HUES64 (cell line): ENCODE data around the gene NOC2L.

Experiments
- H3K27ac ChIP-seq: 2 replicates; pipeline ENCODE4 v1.7.0; 2013; ENCODE audit warnings: low read depth, low read length, inconsistent platforms
- H3K27me3 ChIP-seq: 2 replicates; pipeline ENCODE4 v1.6.1; 2013; ENCODE audit warnings: mild to moderate bottlenecking, low read length; ENCODE audit not compliant: insufficient read depth
- H3K36me3 ChIP-seq: 2 replicates; pipeline ENCODE4 v1.6.1; 2013; ENCODE audit warnings: mild to moderate bottlenecking, low read length; ENCODE audit not compliant: insufficient read depth
- H3K4me1 ChIP-seq: 2 replicates; pipeline ENCODE4 v1.6.1; 2013; ENCODE audit warnings: mild to moderate bottlenecking, low read length, moderate library complexity; ENCODE audit not compliant: insufficient read depth
- H3K4me3 ChIP-seq: 2 replicates; pipeline ENCODE4 v1.5.1; 2013; ENCODE audit warnings: mild to moderate bottlenecking, low read length, moderate library complexity
- H3K9ac ChIP-seq: 2 replicates; pipeline ENCODE4 v1.6.1; 2013; ENCODE audit warnings: mild to moderate bottlenecking, low read depth, low read length
- H3K9me3 ChIP-seq: 2 replicates; pipeline ENCODE4 v1.6.1; 2013; ENCODE audit warnings: low read depth, low read length; ENCODE audit not compliant: insufficient read depth
- WGBS: fragments of 150-250, 120-280 bp; methylation state at CpG from one replicate; pipeline ENCODE4 v1.1.7; 2013; ENCODE audit warnings: missing lambda C conversion rate; 5-methylcytosine and 5-hydroxymethylcytosine counted together

The NOC2L gene

GRCh38 chr1:963746-964525, 4.9 kb upstream of the NOC2L start:
- WGBS, result 95% methylated on average over 47 of the region's 47 CpGs
- H3K4me1 ChIP-seq, result no peaks in the 10 kb centered on the region
- peaks cover 57% of the 10 kb centered on the region for H3K27me3 ChIP-seq
- no peak overlapping the region for H3K9ac ChIP-seq
- no peaks in the 10 kb centered on the region for H3K9me3 ChIP-seq
- H3K27ac ChIP-seq, result no peak overlapping the region
- H3K36me3 ChIP-seq, result peaks cover 17% of the 10 kb centered on the region
- H3K4me3 ChIP-seq, result no peak overlapping the region

- peaks cover 17% of the 10 kb centered on the region for H3K36me3 ChIP-seq
- H3K4me3 ChIP-seq, result no peak overlapping the region
- H3K4me1 ChIP-seq, result no peaks in the 10 kb centered on the region
- H3K9ac ChIP-seq, result no peak overlapping the region
- 95% methylated on average over 16 of the region's 16 CpGs for WGBS
- no peaks in the 10 kb centered on the region for H3K9me3 ChIP-seq
- H3K27me3 ChIP-seq, result peaks cover 50% of the 10 kb centered on the region
- no peak overlapping the region for H3K27ac ChIP-seq
Observed at GRCh38 chr1:963301-963651, 4.2 kb upstream of the NOC2L start.

GRCh38 chr1:962381-963300, 3.6 kb upstream of the NOC2L start:
- Histone ChIP-seq H3K9ac (no peak overlapping the region), H3K27me3 (peaks cover 44% of the 10 kb centered on the region), H3K27ac (no peak overlapping the region), H3K36me3 (peaks cover 17% of the 10 kb centered on the region), H3K9me3 (no peaks in the 10 kb centered on the region), H3K4me3 (no peak overlapping the region), H3K4me1 (no peaks in the 10 kb centered on the region)
- 95% methylated on average over 57 of the region's 57 CpGs for WGBS

- 33% methylated on average over 56 of the region's 56 CpGs for WGBS
Observed at GRCh38 chr1:961132-961669, 2.1 kb upstream of the NOC2L start.

DNA sequence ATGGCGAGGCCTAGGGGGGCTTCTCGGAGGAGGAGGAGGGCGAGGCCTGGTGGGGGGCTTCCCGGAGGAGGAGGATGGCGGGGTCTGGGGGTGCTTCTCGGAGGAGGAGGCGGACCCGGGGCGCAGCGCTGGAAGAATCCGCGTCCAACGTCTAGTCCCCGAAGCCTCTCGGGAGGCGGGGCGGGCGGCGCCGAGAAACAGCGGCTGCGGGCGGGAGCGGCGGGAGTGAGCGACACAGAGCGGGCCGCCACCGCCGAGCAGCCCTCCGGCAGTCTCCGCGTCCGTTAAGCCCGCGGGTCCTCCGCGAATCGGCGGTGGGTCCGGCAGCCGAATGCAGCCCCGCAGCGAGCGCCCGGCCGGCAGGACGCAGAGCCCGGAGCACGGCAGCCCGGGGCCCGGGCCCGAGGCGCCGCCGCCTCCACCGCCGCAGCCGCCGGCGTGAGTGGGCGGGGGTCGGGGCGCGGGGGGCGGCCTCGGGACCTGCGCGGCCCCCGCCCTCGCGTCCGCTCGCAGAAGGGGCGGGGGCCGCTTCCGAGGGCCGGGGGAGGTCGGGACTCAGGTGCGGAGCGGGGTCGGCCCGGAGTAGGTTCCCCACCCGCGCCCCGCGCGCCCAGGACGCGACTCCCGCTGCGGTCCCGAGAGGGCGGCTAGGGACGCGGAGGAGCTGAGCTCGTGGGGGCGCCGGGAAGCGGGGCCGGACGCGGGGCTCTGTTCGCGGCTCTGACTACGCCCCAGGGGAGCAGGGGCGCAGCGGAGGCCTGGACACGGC, 1.5 kb upstream of the NOC2L start, which contains the start of gene KLHL17:
TSS of gene KLHL17 (plus strand) at position 222 of the 769 bp plus-strand sequence. CDS start at position 332, 110 bp downstream.
- no peaks in the 10 kb centered on the region for H3K4me1 ChIP-seq
- under 1% methylated on average over 109 of the region's 109 CpGs for WGBS
- peak within 1 kb of the TSS; percentile 85 for H3K4me3 ChIP-seq
- peak within 1 kb of the TSS; percentile 47; the same call in 1 of the 2 replicates for H3K9ac ChIP-seq
- H3K36me3 ChIP-seq, result peaks cover 36% of the 10 kb centered on the region
- H3K27ac ChIP-seq, result no peak within 1 kb of the TSS
- H3K9me3 ChIP-seq, result no peaks in the 10 kb centered on the region
- peaks cover 23% of the 10 kb centered on the region for H3K27me3 ChIP-seq

More at GRCh38 chr1:961132-961669, 2.1 kb upstream of the NOC2L start:
- no peak overlapping the region for H3K27ac ChIP-seq
- peak overlapping the region; percentile 47; the same call in 1 of the 2 replicates for H3K9ac ChIP-seq
- peaks cover 30% of the 10 kb centered on the region for H3K27me3 ChIP-seq
- H3K4me1 ChIP-seq, result no peaks in the 10 kb centered on the region
- H3K4me3 ChIP-seq, result peak overlapping the region; percentile 67
- H3K9me3 ChIP-seq, result no peaks in the 10 kb centered on the region
- peaks cover 30% of the 10 kb centered on the region for H3K36me3 ChIP-seq

- Histone ChIP-seq H3K9me3 (no peaks in the 10 kb centered on the region), H3K9ac (no peak overlapping the region), H3K4me1 (no peaks in the 10 kb centered on the region), H3K27ac (no peak overlapping the region), H3K4me3 (peak overlapping the region; percentile 85), H3K36me3 (peaks cover 43% of the 10 kb centered on the region), H3K27me3 (peaks cover 19% of the 10 kb centered on the region)
- 28% methylated on average over 57 of the region's 57 CpGs for WGBS
Observed at GRCh38 chr1:959731-960362, 791 bp upstream of the NOC2L start.

DNA sequence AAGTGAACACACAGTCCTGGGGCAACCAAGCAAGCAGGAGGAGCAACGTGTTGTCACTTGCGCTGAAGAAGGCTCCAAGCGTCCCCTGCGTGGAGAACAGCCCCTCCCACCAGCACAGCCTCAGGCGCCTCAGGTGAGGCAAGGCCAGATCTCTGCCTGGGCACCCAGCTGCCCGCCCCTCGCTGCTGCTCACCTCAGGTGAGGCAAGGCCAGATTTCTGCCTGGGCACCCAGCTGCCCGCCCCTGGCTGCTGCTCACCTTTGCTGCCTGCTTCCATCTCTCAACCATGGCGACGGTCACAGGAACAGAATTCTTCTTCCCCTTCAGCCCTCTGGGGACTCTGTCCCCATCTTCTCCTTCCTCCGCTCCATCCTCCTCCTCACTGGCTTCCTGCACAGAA, 2.4 kb downstream of the NOC2L start:
- H3K4me1 ChIP-seq, result no peaks in the 10 kb centered on the region
- H3K27me3 ChIP-seq, result peaks cover 17% of the 10 kb centered on the region
- H3K4me3 ChIP-seq, result no peak overlapping the region
- no peak overlapping the region for H3K9ac ChIP-seq
- H3K9me3 ChIP-seq, result no peaks in the 10 kb centered on the region
- no peak overlapping the region for H3K27ac ChIP-seq
- H3K36me3 ChIP-seq, result peaks cover 58% of the 10 kb centered on the region
- 94% methylated on average over 11 of the region's 11 CpGs for WGBS

DNA sequence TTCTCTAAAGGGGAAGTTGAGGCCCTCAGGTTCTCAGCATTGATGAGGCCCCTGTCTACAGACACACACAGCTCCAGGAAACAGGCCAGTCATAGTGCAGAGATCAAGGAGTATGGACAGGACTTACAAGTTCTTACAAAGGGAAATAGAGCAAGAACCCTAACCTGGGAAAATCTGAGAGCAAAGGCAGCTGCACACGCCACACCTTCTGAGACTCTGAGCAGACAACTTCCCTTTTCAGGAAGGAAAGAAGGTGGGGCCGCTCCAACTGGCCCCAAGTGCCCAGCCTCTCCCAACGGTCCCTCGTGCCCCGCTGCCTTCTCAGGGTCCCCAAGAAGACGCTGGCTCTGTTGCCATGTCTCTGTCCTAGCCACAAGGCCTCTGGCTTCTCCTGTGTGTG, 3.6 kb downstream of the NOC2L start:
- Histone ChIP-seq H3K4me3 (no peak overlapping the region), H3K27ac (no peak overlapping the region), H3K36me3 (peaks cover 66% of the 10 kb centered on the region), H3K9me3 (no peaks in the 10 kb centered on the region), H3K4me1 (no peaks in the 10 kb centered on the region), H3K27me3 (peaks cover 11% of the 10 kb centered on the region), H3K9ac (no peak overlapping the region)
- WGBS, result 94% methylated on average over 6 of the region's 6 CpGs

GRCh38 chr1:954927-955326, 4.1 kb downstream of the NOC2L start:
- WGBS, result 94% methylated on average over 13 of the region's 13 CpGs
- H3K9ac ChIP-seq, result no peak overlapping the region
- peaks cover 8% of the 10 kb centered on the region for H3K27me3 ChIP-seq
- no peaks in the 10 kb centered on the region for H3K9me3 ChIP-seq
- H3K27ac ChIP-seq, result no peak overlapping the region
- peaks cover 72% of the 10 kb centered on the region for H3K36me3 ChIP-seq
- H3K4me3 ChIP-seq, result no peak overlapping the region
- H3K4me1 ChIP-seq, result no peaks in the 10 kb centered on the region

DNA sequence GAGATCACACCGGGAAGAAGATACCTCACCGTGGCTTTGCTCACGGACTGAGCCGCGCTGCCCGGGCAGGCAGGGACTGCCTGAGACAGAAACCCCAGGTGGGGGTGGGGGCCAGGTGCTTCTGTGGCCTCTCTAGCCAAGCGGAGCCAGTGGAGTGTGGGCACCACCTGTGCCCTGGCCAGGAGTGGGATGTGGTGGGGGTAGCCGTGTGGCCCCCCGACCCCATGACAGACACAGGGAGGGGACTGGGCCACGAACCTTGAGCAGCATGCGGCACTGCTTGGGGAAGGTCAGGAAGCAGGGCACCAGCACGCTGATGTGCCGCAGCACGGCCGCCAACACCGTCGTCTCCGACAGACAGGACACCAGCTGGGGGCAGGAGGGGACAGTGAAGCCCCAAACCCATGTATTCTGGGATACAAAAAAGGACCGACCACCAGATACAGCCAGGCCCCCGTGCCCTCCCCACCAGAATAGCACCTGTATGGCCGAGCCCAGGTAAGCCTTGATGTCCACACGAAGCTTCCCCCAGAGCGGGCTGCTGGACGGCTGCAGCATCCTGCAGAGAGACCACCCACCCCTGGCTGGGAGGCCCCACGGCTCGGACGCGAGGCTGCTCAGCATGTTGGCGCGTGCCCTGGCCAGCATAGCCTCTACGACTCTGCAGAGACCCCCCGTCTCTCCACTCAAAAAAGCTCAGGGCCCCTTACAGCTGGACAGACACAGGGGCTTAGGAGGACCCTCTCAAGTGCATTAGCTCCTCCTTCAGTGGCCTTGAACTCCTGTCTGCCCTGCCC, 5.3 kb downstream of the NOC2L start:
- WGBS, result 92% methylated on average over 32 of the region's 32 CpGs
- H3K4me3 ChIP-seq, result no peak overlapping the region
- no peaks in the 10 kb centered on the region for H3K27me3 ChIP-seq
- no peak overlapping the region for H3K9ac ChIP-seq
- H3K9me3 ChIP-seq, result no peaks in the 10 kb centered on the region
- no peaks in the 10 kb centered on the region for H3K4me1 ChIP-seq
- no peak overlapping the region for H3K27ac ChIP-seq
- peaks cover 84% of the 10 kb centered on the region for H3K36me3 ChIP-seq
